Activated B cell treated with CpG ODN at 0.5 μM for 24 hours (primary cell): ENCODE data around the gene SLAMF6. TPM values are rescaled to one million over a fixed set of nuclear protein-coding genes. Genes with fewer than 3 reads are reported as not detected.
A peak's percentile ranks its signal among the peaks of the same experiment; 100 is the strongest.

Experiments used
- ATAC-seq: fragments of 200-7000 bp; cut with Tn5 transposase; one replicate; pipeline ENCODE4 v1.10.0; 2021; ENCODE audit warnings: low read depth, mild to moderate bottlenecking, moderate library complexity
- CTCF ChIA-PET: fragments of 350-600 bp; sonication (Branson Sonifier 250); formaldehyde crosslinking; loops from one replicate; lab custom pipeline; 2021; ENCODE audit warnings: antibody characterized with exemption; lab: Charles Lee
- POLR2A ChIA-PET: fragments of 350-600 bp; sonication (Branson Sonifier 250); formaldehyde crosslinking; loops from one replicate; lab custom pipeline; 2021; ENCODE audit warnings: antibody characterized with exemption; lab: Charles Lee
- DNase-seq: peaks from one replicate; pipeline ENCODE4 v3.0.0; 2022
- H3K27ac Mint-ChIP-seq: one replicate; pipeline ENCODE4 v1.8.0; 2020; ENCODE audit warnings: mixed read lengths
- H3K27me3 Mint-ChIP-seq: one replicate; pipeline ENCODE4 v1.8.0; 2021; ENCODE audit warnings: mixed read lengths
- H3K36me3 Mint-ChIP-seq: one replicate; pipeline ENCODE4 v1.8.0; 2021; ENCODE audit warnings: low read depth, mixed read lengths
- H3K4me1 Mint-ChIP-seq: one replicate; pipeline ENCODE4 v1.8.0; 2021; ENCODE audit warnings: mixed read lengths
- H3K4me3 Mint-ChIP-seq: one replicate; pipeline ENCODE4 v1.8.0; 2020; ENCODE audit warnings: mild to moderate bottlenecking, mixed read lengths
- H3K9me3 Mint-ChIP-seq: one replicate; pipeline ENCODE4 v1.8.0; 2020; ENCODE audit warnings: mixed read lengths
- intact Hi-C: fragments of 100-400 bp; cut with micrococcal nuclease; formaldehyde crosslinking; loops from one replicate; pipeline ENCODE4 v1.15.1; 2024
- total RNA-seq: library from RNA; stranded (reverse); gene quantifications from 2 replicates; pipeline ENCODE4 v1.2.3, GENCODE V29; 2022
- TF ChIP-seq, protein P1 (sequence below): fragments of 200-600 bp; IDR thresholded peaks from one replicate; pipeline ENCODE4 v1.8.0; 2022; ENCODE audit warnings: antibody characterized with exemption, mild to moderate bottlenecking

The SLAMF6 gene
- total RNA-seq, 1 donor from 2014 or later, result 31.2 TPM

DNA sequence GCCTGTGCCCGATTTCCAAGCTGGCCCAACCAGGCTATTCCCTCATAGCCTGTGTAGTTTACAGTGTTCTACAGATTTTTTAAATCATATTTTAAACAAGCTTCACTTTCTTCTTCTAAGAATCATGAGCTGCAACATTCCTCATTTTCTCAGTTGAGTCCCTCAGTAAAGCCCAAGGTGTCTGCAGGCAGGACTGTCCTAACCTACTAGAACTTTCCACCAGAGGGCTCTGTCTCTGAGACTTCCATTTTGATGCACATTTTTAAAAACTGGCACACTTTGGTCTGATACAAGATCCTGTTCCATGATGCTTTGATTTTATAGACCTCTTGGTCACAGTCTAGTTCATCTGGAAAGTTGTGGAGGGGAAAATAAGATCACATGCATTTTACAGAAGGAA lies 21.6 kb upstream of the SLAMF6 start:
- ATAC-seq (peak; percentile 9), DNase-seq (no peak)
- H3K9me3 Mint-ChIP-seq, result no peaks in the 10 kb centered on the region
- H3K4me3 Mint-ChIP-seq, result peak overlapping the region; percentile 15
- peaks cover 44% of the 10 kb centered on the region for H3K36me3 Mint-ChIP-seq
- CTCF ChIA-PET, result interaction anchor here (0.8 to 3.1 kb wide), 15 partner anchors 10 to 198 kb away, joined by 3 to 29 read pairs (median 6); partner anchors contain the start of gene SLAMF6
- intact Hi-C loops, result loop anchor here (1.0 to 2.0 kb wide), 4 partner anchors 10 to 116 kb away; no protein-coding TSS in a partner anchor
- TF ChIP-seq, protein P1, sequence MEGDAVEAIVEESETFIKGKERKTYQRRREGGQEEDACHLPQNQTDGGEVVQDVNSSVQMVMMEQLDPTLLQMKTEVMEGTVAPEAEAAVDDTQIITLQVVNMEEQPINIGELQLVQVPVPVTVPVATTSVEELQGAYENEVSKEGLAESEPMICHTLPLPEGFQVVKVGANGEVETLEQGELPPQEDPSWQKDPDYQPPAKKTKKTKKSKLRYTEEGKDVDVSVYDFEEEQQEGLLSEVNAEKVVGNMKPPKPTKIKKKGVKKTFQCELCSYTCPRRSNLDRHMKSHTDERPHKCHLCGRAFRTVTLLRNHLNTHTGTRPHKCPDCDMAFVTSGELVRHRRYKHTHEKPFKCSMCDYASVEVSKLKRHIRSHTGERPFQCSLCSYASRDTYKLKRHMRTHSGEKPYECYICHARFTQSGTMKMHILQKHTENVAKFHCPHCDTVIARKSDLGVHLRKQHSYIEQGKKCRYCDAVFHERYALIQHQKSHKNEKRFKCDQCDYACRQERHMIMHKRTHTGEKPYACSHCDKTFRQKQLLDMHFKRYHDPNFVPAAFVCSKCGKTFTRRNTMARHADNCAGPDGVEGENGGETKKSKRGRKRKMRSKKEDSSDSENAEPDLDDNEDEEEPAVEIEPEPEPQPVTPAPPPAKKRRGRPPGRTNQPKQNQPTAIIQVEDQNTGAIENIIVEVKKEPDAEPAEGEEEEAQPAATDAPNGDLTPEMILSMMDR, result no peak
- H3K4me1 Mint-ChIP-seq, result peaks cover 88% of the 10 kb centered on the region
- POLR2A ChIA-PET, result interaction anchor here (0.7 to 2.1 kb wide), 7 partner anchors 33 to 114 kb away, joined by 3 to 7 read pairs (median 5); no protein-coding TSS in a partner anchor
- no peaks in the 10 kb centered on the region for H3K27me3 Mint-ChIP-seq
- peak overlapping the region; percentile 83 for H3K27ac Mint-ChIP-seq

DNA sequence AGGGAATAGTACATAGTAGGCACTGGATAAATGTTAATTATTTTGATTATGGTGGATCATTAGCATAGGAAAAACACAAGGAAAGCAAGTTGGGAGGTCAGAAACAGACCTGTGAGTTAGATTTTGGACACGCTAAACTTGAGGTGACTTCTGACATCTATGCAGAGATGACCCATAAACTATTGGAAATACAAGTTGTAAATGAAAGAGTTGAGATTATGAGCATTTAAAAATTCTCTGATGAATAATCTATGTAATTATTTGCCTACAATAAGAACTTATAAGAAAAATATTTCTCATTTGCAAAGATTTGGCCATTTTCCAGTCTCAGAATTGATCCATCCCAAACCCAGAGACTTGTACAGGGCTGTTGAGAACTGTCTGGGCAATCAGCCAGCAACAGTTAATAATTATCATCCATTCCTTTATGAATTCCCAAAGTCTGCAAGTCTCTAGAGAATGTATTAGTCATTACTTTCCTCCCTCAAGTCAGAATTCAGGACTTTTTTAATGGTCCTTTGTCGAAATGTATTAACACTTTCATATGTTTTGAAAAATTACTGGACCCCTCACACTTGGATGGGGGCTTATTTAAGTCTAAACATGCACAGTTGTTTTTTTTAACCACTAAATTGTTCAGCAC lies 19.4 kb upstream of the SLAMF6 start:
- peaks cover 28% of the 10 kb centered on the region for H3K36me3 Mint-ChIP-seq
- POLR2A ChIA-PET, result interaction anchor here (0.6 to 1.1 kb wide), 2 partner anchors 53 to 82 kb away, joined by 3 read pairs; no protein-coding TSS in a partner anchor
- H3K4me3 Mint-ChIP-seq, result no peak overlapping the region
- CTCF ChIA-PET, result interaction anchor here (1.2 to 2.7 kb wide), 2 partner anchors 55 to 64 kb away, joined by 3 to 29 read pairs; no protein-coding TSS in a partner anchor
- TF ChIP-seq, protein P1, result no peak
- DNase-seq (no peak), ATAC-seq (no peak)
- H3K27ac Mint-ChIP-seq, result peak overlapping the region; percentile 96
- no peaks in the 10 kb centered on the region for H3K27me3 Mint-ChIP-seq
- peaks cover 77% of the 10 kb centered on the region for H3K4me1 Mint-ChIP-seq
- intact Hi-C loops, result no loop called here
- no peaks in the 10 kb centered on the region for H3K9me3 Mint-ChIP-seq

DNA sequence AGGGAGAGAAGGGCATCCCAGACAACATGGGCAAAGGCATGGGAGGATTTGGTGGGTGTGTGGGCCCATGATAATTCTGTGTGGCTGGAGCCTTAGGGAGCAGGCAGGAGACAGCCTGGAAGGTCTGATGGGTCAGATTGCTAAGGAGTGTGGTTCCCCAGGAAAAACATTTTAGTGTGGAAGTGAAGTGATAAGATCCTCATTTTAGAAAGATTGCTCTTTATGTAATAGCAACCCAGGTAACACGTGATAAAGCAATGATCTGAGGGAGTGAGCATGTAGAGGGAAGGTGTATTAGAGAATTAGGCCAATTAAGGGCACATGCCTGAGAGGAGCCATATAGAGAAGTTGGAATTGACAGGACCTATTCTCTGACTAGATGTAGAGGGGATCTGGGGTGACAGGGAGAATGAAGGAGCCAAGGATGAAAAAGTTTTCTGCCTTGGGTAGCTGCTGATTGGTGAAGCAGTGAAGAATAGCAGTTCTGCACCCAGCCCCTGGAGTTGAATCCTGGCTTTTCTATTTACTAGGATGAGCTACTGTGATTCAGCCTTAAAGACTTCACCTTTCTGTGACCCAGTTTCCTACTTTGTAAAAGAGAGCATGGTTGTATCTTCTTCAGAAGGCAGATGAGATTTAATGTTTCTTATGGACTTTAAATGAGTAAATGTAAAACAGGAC lies 18.7 kb upstream of the SLAMF6 start:
- intact Hi-C loops, result loop anchor here (2.0 kb wide), 1 partner anchor 37 kb away; the partner anchor contains the start of gene CD84
- H3K4me1 Mint-ChIP-seq, result peaks cover 70% of the 10 kb centered on the region
- DNase-seq (no peak), ATAC-seq (no peak)
- peak overlapping the region; percentile 96 for H3K27ac Mint-ChIP-seq
- H3K36me3 Mint-ChIP-seq, result peaks cover 23% of the 10 kb centered on the region
- no peaks in the 10 kb centered on the region for H3K9me3 Mint-ChIP-seq
- POLR2A ChIA-PET, result interaction anchor here (0.7 to 2.9 kb wide), 5 partner anchors 7 to 110 kb away, joined by 3 to 24 read pairs (median 6); no protein-coding TSS in a partner anchor
- H3K27me3 Mint-ChIP-seq, result no peaks in the 10 kb centered on the region
- H3K4me3 Mint-ChIP-seq, result no peak overlapping the region
- TF ChIP-seq, protein P1, result no peak
- CTCF ChIA-PET, result interaction anchor here (1.5 to 3.0 kb wide), 4 partner anchors 8 to 197 kb away, joined by 4 to 28 read pairs (median 10); no protein-coding TSS in a partner anchor

DNA sequence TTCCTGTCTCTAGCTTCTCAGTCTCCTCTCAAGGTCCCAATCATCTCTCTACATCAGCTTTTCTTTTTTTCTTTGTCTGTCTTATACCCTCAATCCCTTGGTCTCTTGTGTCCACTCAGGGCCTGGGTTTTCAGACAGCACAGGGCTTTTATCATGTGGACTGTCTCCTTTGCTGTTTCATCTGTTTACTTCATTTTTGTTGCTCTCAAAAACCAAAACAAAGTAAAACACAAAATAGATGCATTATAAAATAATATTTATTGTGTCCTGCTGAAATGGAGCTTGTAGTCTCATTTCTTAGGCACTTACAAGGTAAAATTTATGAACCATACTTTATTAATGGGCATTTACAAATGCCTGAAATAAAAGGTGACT lies 17.8 kb upstream of the SLAMF6 start:
- TF ChIP-seq, protein P1, result no peak
- DNase-seq, result no peak
- peaks cover 20% of the 10 kb centered on the region for H3K36me3 Mint-ChIP-seq
- ATAC-seq, result no peak
- peaks cover 7% of the 10 kb centered on the region for H3K9me3 Mint-ChIP-seq
- H3K4me3 Mint-ChIP-seq, result peak overlapping the region; percentile 56
- peak overlapping the region; percentile 96 for H3K27ac Mint-ChIP-seq
- CTCF ChIA-PET, result interaction anchor here (1.2 to 3.0 kb wide), 6 partner anchors 8 to 196 kb away, joined by 3 to 28 read pairs (median 8); no protein-coding TSS in a partner anchor
- H3K27me3 Mint-ChIP-seq, result no peaks in the 10 kb centered on the region
- peaks cover 62% of the 10 kb centered on the region for H3K4me1 Mint-ChIP-seq
- intact Hi-C loops, result loop anchor here (1.0 to 2.0 kb wide), 4 partner anchors 8 to 109 kb away; partner anchors contain the start of genes CD84 and SLAMF6
- POLR2A ChIA-PET, result interaction anchor here (0.8 to 2.9 kb wide), 9 partner anchors 8 to 109 kb away, joined by 4 to 24 read pairs (median 8); no protein-coding TSS in a partner anchor
